ENCODE measurements around the gene LSS. TPM values are rescaled to one million over a fixed set of nuclear protein-coding genes. Genes with fewer than 3 reads are reported as not detected.

LSS gene
- total and polyA plus RNA-seq, 2 of the 4 experiments (the other 2 are of a cell fraction), result 43.4 to 58.1 TPM

GRCh38 chr21:46178961-46179360 is 49.6 kb downstream of the LSS start:
- no peak overlapping the region for H3K4me3 ChIP-seq (ENCODE audit: insufficient read depth, low read depth, low read length)
- peaks cover 4% of the 10 kb centered on the region for H3K9me1 ChIP-seq (ENCODE audit: insufficient read depth, low read length)
- no peak overlapping the region for H3K4me2 ChIP-seq (ENCODE audit: low read depth, low read length)
- no peak overlapping the region for H3K18ac ChIP-seq (ENCODE audit: low read depth, low read length)
- H2BK120ac ChIP-seq (ENCODE audit: low read depth, low read length), result no peak overlapping the region
- H2AK5ac ChIP-seq (ENCODE audit: low read depth, low read length), result no peak overlapping the region
- no peak for ATAC-seq (ENCODE audit: low read depth)
- H3K9ac ChIP-seq (ENCODE audit: low read depth, low read length), result no peak overlapping the region
- no peak overlapping the region for H2AK9ac ChIP-seq (replicated peaks; ENCODE audit: low read depth, low read length, poor library complexity)
- peaks cover 3% of the 10 kb centered on the region for H3K9me3 ChIP-seq (ENCODE audit: control insufficient read depth, insufficient read depth, low read length)
- H4K8ac ChIP-seq (ENCODE audit: low read depth in 2 of 2, low read length in 2 of 2), result no peak overlapping the region
- intact Hi-C loops (cut with micrococcal nuclease) (no loop called here), dilution Hi-C loops (cut with HindIII; ENCODE audit: low sequenced_read_pairs, unreplicated experiment) (no loop called here), in situ Hi-C loops (cut with MboI; ENCODE audit: low sequenced_read_pairs) (no loop called here)
- ChIA-PET POLR2A (ENCODE audit: unreplicated experiment) (no interaction called here), CTCF (no interaction called here)
- WGBS, 2 experiments (ENCODE audit: extremely low coverage in 2 of 2, insufficient read length in 1 of 2), result 80% methylated on average over 1 of the region's 4 CpGs; no CpG with 5 or more reads in 1 of the 2 experiments
- no peak overlapping the region for H4K5ac ChIP-seq (ENCODE audit: low read depth, low read length)
- H2BK5ac ChIP-seq (ENCODE audit: low read depth, low read length, poor library complexity, severe bottlenecking), result no peak overlapping the region
- peaks cover 4 to 5% of the 10 kb centered on the region in 2 experiments; a peak in 3 of 4 replicates for H3K79me1 ChIP-seq (ENCODE audit: low read depth in 1 of 2, low read length in 2 of 2)
- no peaks in the 10 kb centered on the region for H4K20me1 ChIP-seq (ENCODE audit: insufficient read depth, low read length)
- no peak overlapping the region for H3K23ac ChIP-seq (ENCODE audit: low read depth, low read length)
- H2BK20ac ChIP-seq (ENCODE audit: low read depth, low read length), result no peak overlapping the region
- BruUV-seq (replicated peaks), result no TSS peak
- no peak overlapping the region for H2BK15ac ChIP-seq (ENCODE audit: low read depth, low read length)
- H3K27ac ChIP-seq (ENCODE audit: insufficient read depth, low read length), result no peak overlapping the region
- H3K27me3 ChIP-seq (ENCODE audit: control insufficient read depth, insufficient read depth, low read length), result no peaks in the 10 kb centered on the region
- no peak for DNase-seq
- H3K14ac ChIP-seq (replicated peaks; ENCODE audit: low read depth, low read length), result no peak overlapping the region
- H3K4ac ChIP-seq (ENCODE audit: low read depth, low read length), result no peak overlapping the region
- no peak overlapping the region for H4K91ac ChIP-seq (ENCODE audit: insufficient read depth, low read depth, low read length)
- no peak for TF ChIP-seq MAZ (IDR thresholded peaks at IDR 0.05; ENCODE audit: borderline replicate concordance, low read depth, low read length)
- no peak for TF ChIP-seq RAD21 (IDR thresholded peaks at IDR 0.05; ENCODE audit: low read length)
- no peak for TF ChIP-seq NFE2L2 (IDR thresholded peaks at IDR 0.05; ENCODE audit: low read depth, low read length)
- TF ChIP-seq RFX5 (IDR thresholded peaks at IDR 0.05; ENCODE audit: low read depth, low read length), result no peak
- no peak for TF ChIP-seq POLR2A (IDR thresholded peaks at IDR 0.05; ENCODE audit: low read depth, low read length)
- TF ChIP-seq CTCF (conservative IDR thresholded peaks at IDR 0.05; ENCODE audit: low read depth, low read length), result no peak
- no peak for TF ChIP-seq USF2 (IDR thresholded peaks at IDR 0.05; ENCODE audit: low read depth, low read length)
- no peak for TF ChIP-seq BHLHE40 (IDR thresholded peaks at IDR 0.05; ENCODE audit: low read depth, low read length)
- TF ChIP-seq MAFK (IDR thresholded peaks at IDR 0.05; ENCODE audit: low read depth, low read length), result no peak
- TF ChIP-seq SMC3 (IDR thresholded peaks at IDR 0.05; ENCODE audit: low read depth, low read length), result no peak
- TF ChIP-seq FOS (IDR thresholded peaks at IDR 0.05; ENCODE audit: low read depth, low read length), result no peak
- TF ChIP-seq CHD1 (IDR thresholded peaks at IDR 0.05; ENCODE audit: low read depth, low read length), result no peak
- TF ChIP-seq RCOR1 (IDR thresholded peaks at IDR 0.05; ENCODE audit: insufficient replicate concordance, low read length), result no peak
- H3K4me1 ChIP-seq (ENCODE audit: control insufficient read depth, insufficient read depth, low read length), result peaks cover 6% of the 10 kb centered on the region; the same call in 1 of the 2 replicates
- no peak overlapping the region for H3K56ac ChIP-seq (ENCODE audit: extremely low read depth, insufficient read depth, low read length)
- H2AFZ ChIP-seq (replicated peaks; ENCODE audit: low read length, poor library complexity), result no peak overlapping the region
- H3K36me3 ChIP-seq (ENCODE audit: control insufficient read depth, insufficient read depth, low read length), result no peaks in the 10 kb centered on the region
